Retinal pigment epithelial cell (primary cell): ENCODE measurements around the gene EML4.

Source experiments
- DNase-seq: peaks from one replicate; pipeline ENCODE4 v3.0.0-alpha.2; 2010; ENCODE audit warnings: low read depth
- H3K4me3 ChIP-seq: 2 replicates; pipeline ENCODE4 v1.5.1; 2011; ENCODE audit warnings: mild to moderate bottlenecking, low read length, control low read depth, moderate library complexity
- TF ChIP-seq, protein P1 (sequence below): conservative IDR thresholded peaks from 2 replicates; pipeline ENCODE4 v1.5.1; 2011; ENCODE audit warnings: low read depth, low read length, control low read depth, inconsistent platforms

Gene EML4

DNA sequence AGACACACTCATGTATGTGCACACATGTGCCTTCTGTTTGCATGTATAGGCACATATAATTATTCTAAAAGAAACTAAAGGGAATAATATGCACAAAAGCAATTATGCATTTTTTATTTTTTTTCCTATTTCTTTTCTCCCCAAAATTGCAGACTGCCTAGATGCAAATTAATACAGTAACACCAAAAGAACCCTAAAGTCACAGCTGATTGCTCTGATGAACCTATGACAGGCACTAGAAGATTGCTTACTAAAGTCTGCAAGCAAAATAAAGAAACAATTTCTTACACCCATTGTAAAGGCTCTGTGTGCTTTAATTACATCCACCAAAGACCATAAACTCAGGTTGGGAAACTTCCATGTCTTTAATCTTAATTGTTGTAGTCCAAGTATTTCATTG, 7.7 kb upstream of the EML4 start:
- no peak for DNase-seq
- TF ChIP-seq, protein P1, sequence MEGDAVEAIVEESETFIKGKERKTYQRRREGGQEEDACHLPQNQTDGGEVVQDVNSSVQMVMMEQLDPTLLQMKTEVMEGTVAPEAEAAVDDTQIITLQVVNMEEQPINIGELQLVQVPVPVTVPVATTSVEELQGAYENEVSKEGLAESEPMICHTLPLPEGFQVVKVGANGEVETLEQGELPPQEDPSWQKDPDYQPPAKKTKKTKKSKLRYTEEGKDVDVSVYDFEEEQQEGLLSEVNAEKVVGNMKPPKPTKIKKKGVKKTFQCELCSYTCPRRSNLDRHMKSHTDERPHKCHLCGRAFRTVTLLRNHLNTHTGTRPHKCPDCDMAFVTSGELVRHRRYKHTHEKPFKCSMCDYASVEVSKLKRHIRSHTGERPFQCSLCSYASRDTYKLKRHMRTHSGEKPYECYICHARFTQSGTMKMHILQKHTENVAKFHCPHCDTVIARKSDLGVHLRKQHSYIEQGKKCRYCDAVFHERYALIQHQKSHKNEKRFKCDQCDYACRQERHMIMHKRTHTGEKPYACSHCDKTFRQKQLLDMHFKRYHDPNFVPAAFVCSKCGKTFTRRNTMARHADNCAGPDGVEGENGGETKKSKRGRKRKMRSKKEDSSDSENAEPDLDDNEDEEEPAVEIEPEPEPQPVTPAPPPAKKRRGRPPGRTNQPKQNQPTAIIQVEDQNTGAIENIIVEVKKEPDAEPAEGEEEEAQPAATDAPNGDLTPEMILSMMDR = no peak
- no peak overlapping the region for H3K4me3 ChIP-seq

DNA sequence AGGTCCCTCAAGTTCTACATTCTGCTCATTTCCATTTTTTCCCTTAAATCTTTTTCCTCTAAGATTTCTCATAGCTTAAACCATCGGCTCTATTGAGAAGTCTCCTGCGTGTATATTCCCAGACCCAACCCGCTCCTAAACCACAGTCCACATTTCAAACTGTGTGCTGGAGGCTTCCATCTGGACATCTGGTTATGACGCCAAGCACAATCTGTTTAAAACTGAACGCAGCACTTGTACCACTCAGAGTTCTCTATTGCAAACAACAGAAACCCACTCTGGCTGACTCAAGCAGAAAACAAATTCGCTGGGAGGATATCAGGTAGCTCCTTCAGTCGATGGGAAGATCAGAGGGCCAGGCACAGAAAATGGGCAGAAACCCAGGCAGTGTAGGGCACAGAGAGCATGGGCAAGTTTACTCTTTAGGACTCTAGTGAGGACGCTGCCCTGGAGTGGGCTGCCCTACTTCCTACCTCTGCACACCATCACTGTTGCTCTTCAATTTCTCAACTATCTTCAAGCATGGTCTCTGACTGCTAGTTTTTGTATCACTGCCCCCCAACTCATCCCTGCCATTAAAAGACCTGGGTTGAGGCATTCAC, 5.6 kb upstream of the EML4 start:
- TF ChIP-seq, protein P1 = no peak
- no peak overlapping the region for H3K4me3 ChIP-seq
- DNase-seq = no peak

DNA sequence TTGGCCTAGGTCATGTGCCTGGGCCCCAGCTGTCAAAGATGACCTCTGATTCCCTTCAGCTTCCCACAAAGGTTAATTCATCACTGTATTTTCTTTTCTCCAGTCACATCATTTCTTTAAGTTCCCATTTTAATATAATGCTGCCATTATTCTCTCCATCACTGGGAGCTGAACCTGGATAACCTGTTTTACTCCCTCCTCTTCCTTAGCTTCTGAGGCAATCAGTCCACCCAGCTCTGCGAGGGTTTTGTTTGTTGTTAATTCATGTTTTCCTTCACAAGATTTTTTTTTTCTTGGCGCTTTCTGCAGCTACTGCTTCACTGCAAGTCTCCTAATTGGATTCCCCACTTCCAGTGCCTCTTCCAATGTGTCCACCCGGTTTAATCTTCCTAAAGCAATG, 5.1 kb upstream of the EML4 start:
- no peak for DNase-seq
- TF ChIP-seq, protein P1 = no peak
- H3K4me3 ChIP-seq = no peak overlapping the region

DNA sequence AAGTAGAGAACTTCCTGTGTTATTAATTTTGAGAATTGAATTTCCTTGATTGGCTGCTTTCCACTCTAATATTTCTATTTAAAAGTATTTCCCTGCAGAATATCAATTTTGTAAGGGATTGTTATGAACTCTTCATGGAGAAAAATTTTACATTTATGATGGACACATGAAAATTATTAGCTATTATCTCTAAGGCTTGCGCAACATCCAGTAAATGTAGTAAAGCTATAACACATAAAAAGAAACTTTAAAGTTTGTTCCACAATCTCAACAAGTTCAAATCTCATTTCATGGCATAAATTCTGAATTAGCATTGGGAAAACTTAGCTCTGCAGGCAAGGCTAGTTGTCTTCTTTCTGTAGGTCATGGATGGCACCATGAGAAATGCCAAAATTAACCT, 4.2 kb upstream of the EML4 start:
- TF ChIP-seq, protein P1 = no peak

DNA sequence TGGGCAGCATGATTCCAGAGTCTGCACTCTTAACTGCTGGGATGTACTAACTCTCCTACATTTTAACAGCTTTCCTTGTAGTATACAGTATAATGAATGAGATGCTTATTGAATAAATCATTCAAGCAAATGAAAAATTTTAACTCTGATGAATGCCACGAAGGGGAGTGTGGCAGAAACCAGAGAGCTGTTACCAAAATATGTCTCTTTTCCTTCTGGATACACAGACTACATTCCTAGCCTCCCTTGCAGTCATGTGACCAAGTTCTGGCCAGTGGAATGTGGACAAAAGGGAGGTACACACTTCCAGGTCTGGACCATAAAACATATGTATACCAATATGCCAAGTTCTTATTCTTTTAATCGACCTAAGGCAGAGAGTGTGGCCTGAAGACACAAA, 1.7 kb upstream of the EML4 start:
- H3K4me3 ChIP-seq = no peak overlapping the region
- DNase-seq = no peak
- TF ChIP-seq, protein P1 = no peak

More for the DNA sequence above, 4.2 kb upstream of the EML4 start:
- H3K4me3 ChIP-seq = no peak overlapping the region
- no peak for DNase-seq

DNA sequence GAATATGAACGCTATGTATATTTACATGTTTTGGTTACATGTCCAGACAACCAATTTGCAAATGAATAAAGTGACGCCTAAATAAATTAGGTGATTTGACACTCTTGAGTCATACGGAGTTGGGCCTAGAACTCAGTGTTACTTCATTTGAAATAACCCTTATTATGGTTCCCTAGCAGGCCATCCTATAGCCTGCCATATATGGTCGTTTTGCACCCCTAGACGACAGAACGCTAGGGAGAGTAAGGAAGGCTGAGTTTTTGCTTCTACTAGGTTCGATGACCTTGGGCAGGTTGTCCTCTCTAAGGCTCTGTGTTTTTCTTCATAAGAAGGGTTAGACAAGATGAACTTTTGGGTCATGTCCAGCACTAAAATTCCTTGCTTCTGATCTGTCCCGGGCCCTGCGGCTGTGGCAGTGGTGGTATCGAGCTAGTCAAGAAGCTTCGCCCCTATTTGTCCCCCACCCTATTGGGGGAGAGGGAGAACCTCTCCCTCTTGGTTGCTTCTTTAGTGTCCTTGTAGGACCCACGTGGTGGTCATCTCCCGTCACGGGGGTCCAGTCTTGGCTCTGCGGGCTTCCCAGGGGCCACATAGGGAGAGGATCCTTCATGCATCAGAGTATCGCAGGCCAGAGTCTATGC, 574 bp upstream of the EML4 start:
- TF ChIP-seq, protein P1 = no peak
- H3K4me3 ChIP-seq = peak overlapping the region; percentile 14
- DNase-seq = no peak

DNA sequence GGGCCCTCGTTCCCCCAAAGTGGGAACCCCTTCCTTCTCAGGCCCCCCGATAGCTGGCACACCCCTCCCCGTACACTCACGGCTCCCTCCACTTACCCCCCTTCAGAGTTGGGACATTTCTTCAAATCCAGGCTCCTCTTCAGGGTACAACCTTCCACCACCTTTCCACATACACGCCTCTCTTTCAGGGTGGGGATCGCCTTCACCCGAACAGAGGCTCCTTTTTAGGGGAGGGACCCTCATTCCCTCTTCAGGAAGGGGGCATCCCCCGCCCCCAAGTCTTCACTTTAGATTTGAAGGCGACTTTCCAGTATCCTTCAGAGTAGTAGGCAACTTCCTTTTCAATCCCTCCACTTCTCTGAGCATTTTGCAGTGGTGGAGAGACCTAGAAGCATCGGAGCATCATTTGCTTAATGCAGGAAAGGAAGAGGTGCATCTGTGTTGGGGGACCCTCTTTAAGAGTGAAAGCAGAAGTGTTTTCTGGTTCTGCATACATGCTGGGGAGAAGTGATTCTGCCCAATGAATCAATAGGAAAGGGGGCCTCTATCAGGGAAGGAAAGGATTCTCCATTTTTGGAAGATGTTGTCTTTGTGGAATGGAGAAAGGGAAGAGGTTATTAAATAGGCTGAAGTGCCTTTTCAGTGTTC, 845 bp downstream of the EML4 start:
- no peak for DNase-seq
- H3K4me3 ChIP-seq = peak overlapping the region; percentile 88
- TF ChIP-seq, protein P1 = no peak
